ENCODE data around the gene CUEDC1.

GRCh38 chr17:57972151-57972550 is 16.9 kb upstream of the CUEDC1 start:
- no peak for TF ChIP-seq CTCF (IDR thresholded peaks at IDR 0.05)
- TF ChIP-seq POLR2A (IDR thresholded peaks at IDR 0.05): no peak
